GM12878 (cell line): ENCODE results near the gene THOC5.

Experiments
- BHLHE40 ChIP-seq, 2 experiments: fragments of 450-650 bp in 1 of 2; IDR thresholded peaks; 2 replicates each; pipeline ENCODE4 v1.6.1; 2011 to 2017; ENCODE audit warnings: low read depth in 2 of 2, borderline replicate concordance in 1 of 2, improper control_type of control experiment in 1 of 2, low read length in 1 of 2, mild to moderate bottlenecking in 1 of 2
- EP300 ChIP-seq, 2 experiments: fragments of 150-350 bp in 1 of 2; IDR thresholded peaks; 2 replicates each; pipeline ENCODE4 v1.6.1; 2011 to 2012; ENCODE audit warnings: low read depth in 2 of 2, low read length in 2 of 2, borderline replicate concordance in 1 of 2, improper control_type of control experiment in 1 of 2, inconsistent platforms in 1 of 2; ENCODE audit not compliant: control insufficient read depth in 1 of 2
- FOXM1 ChIP-seq: IDR thresholded peaks from 2 replicates; pipeline ENCODE4 v1.6.1; 2012; ENCODE audit warnings: low read depth, mild to moderate bottlenecking, inconsistent platforms, low read length, moderate library complexity
- TCF12 ChIP-seq: IDR thresholded peaks from 2 replicates; pipeline ENCODE4 v1.6.1; 2011; ENCODE audit warnings: low read depth, mild to moderate bottlenecking, low read length
- TCF3 ChIP-seq: IDR thresholded peaks from 2 replicates; pipeline ENCODE4 v1.6.1; 2012; ENCODE audit warnings: low read depth, mild to moderate bottlenecking, low read length, borderline replicate concordance; ENCODE audit not compliant: insufficient read depth
- TF ChIP-seq, protein P1 (sequence below), 3 experiments: IDR thresholded peaks in 2 of 3; conservative IDR thresholded peaks in 1 of 3; 2 replicates each; pipeline ENCODE4 v1.5.1; 2011; ENCODE audit warnings: low read depth in 3 of 3, low read length in 3 of 3, mild to moderate bottlenecking in 3 of 3, control low read depth in 2 of 3, moderate library complexity in 2 of 3, inconsistent platforms in 1 of 3, mixed read lengths in 1 of 3; ENCODE audit not compliant: control insufficient read depth in 2 of 3, insufficient read depth in 1 of 3; ENCODE audit errors: extremely low read depth in 1 of 3

DNA sequence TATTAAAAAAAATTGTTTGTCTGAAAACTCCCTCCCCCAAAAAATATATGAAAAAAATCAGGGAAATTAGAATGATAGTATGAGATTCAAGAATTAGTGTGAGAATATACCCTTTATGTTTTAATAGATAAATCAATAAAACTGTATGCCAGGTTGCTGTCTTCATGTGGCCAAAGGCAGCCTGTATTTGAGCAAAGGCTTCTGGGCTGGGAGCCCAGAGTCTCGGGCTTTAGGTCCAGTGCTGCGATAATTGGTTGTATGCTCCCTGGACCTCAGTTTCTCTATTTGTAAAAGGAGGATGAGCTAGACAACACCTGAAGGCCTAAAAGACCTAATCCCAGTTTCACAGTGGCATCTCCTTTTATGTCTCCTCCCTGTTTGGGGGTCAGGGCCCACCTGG lies 29.8 kb downstream of the THOC5 start:
- no peak for TF ChIP-seq TCF3
- TF ChIP-seq, protein P1, sequence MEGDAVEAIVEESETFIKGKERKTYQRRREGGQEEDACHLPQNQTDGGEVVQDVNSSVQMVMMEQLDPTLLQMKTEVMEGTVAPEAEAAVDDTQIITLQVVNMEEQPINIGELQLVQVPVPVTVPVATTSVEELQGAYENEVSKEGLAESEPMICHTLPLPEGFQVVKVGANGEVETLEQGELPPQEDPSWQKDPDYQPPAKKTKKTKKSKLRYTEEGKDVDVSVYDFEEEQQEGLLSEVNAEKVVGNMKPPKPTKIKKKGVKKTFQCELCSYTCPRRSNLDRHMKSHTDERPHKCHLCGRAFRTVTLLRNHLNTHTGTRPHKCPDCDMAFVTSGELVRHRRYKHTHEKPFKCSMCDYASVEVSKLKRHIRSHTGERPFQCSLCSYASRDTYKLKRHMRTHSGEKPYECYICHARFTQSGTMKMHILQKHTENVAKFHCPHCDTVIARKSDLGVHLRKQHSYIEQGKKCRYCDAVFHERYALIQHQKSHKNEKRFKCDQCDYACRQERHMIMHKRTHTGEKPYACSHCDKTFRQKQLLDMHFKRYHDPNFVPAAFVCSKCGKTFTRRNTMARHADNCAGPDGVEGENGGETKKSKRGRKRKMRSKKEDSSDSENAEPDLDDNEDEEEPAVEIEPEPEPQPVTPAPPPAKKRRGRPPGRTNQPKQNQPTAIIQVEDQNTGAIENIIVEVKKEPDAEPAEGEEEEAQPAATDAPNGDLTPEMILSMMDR (IDR thresholded peaks at IDR 0.05 in 2 of 3, conservative IDR thresholded peaks at IDR 0.05 in 1 of 3; ENCODE audit: control insufficient read depth in 2 of 3, extremely low read depth in 1 of 3, insufficient read depth in 1 of 3, low read depth in 3 of 3, low read length in 3 of 3), result no peak
- TF ChIP-seq FOXM1, result no peak
- TF ChIP-seq EP300 (IDR thresholded peaks at IDR 0.05; ENCODE audit: borderline replicate concordance in 1 of 2, control insufficient read depth in 1 of 2, low read depth in 2 of 2, low read length in 2 of 2), result no peak
- TF ChIP-seq TCF12, result no peak
- no peak for TF ChIP-seq BHLHE40 (IDR thresholded peaks at IDR 0.05; ENCODE audit: borderline replicate concordance in 1 of 2, low read depth in 2 of 2, low read length in 1 of 2)
